ENCODE results near the gene CD244. TPM values are rescaled to one million over a fixed set of nuclear protein-coding genes. Genes with fewer than 3 reads are reported as not detected.
"Not testable (repeated sequence)": the region's sequence is repeated elsewhere in the genome, so short reads cannot be mapped to it uniquely, and the experiment has no call there.

The CD244 gene
- total RNA-seq, 2 donors from 2014 or later: 0.78 to 2.2 TPM

GRCh38 chr1:160905617-160905989 lies 42.9 kb upstream of the CD244 start:
- Histone ChIP-seq H3K4me3 (no peak overlapping the region), H3K27me3 (replicated peaks; ENCODE audit: insufficient read depth) (no peaks in the 10 kb centered on the region), H3K27ac (peak overlapping the region in 1 of 2 donors; percentile 73), H3K4me1 (ENCODE audit: control insufficient read depth in 1 of 2, low read depth in 2 of 2) (peaks cover 0 to 54% of the 10 kb centered on the region in 2 donors), H3K9me3 (no peaks in the 10 kb centered on the region), H3K36me3 (no peaks in the 10 kb centered on the region)
- DNase-seq (ENCODE audit: low spot score) (no peak), ATAC-seq (ENCODE audit: insufficient number of reproducible peaks, low FRiP score, low read depth) (no peak)
- no peak for TF ChIP-seq CTCF (IDR thresholded peaks at IDR 0.05)

GRCh38 chr1:160904783-160905616 lies 42.3 kb upstream of the CD244 start:
- no peaks in the 10 kb centered on the region for H3K9me3 ChIP-seq
- DNase-seq (ENCODE audit: low spot score) (no peak), ATAC-seq (ENCODE audit: insufficient number of reproducible peaks, low FRiP score, low read depth) (no peak)
- peak overlapping the region; percentile 3 to 73 for H3K27ac ChIP-seq
- H3K4me3 ChIP-seq: no peak overlapping the region
- H3K27me3 ChIP-seq (replicated peaks; ENCODE audit: insufficient read depth): no peaks in the 10 kb centered on the region
- H3K4me1 ChIP-seq (ENCODE audit: control insufficient read depth in 1 of 2, low read depth in 2 of 2): peaks cover 0 to 49% of the 10 kb centered on the region in 2 donors
- no peaks in the 10 kb centered on the region for H3K36me3 ChIP-seq
- no peak for TF ChIP-seq CTCF (IDR thresholded peaks at IDR 0.05)

GRCh38 chr1:160902251-160902650 lies 39.6 kb upstream of the CD244 start:
- not testable (repeated sequence) for H3K36me3 ChIP-seq; H3K9me3 ChIP-seq; ATAC-seq (ENCODE audit: insufficient number of reproducible peaks, low FRiP score, low read depth); H3K27me3 ChIP-seq (replicated peaks; ENCODE audit: insufficient read depth); H3K4me3 ChIP-seq; DNase-seq (ENCODE audit: low spot score); H3K27ac ChIP-seq
- H3K4me1 ChIP-seq (ENCODE audit: control insufficient read depth in 1 of 2, low read depth in 2 of 2): peaks cover 0 to 29% of the 10 kb centered on the region in 2 donors

- Histone ChIP-seq H3K36me3 (no peaks in the 10 kb centered on the region), H3K4me3 (no peak overlapping the region), H3K9me3 (no peaks in the 10 kb centered on the region), H3K27ac (no peak overlapping the region), H3K4me1 (ENCODE audit: control insufficient read depth in 1 of 2, low read depth in 2 of 2) (peaks cover 0 to 24% of the 10 kb centered on the region in 2 donors), H3K27me3 (replicated peaks; ENCODE audit: insufficient read depth) (no peaks in the 10 kb centered on the region)
- DNase-seq (ENCODE audit: low spot score) (no peak), ATAC-seq (ENCODE audit: insufficient number of reproducible peaks, low FRiP score, low read depth) (no peak)
- no peak for TF ChIP-seq CTCF (IDR thresholded peaks at IDR 0.05)
Measured at GRCh38 chr1:160901768-160902167, 39.1 kb upstream of the CD244 start.

GRCh38 chr1:160900683-160901082 lies 38.0 kb upstream of the CD244 start:
- not testable (repeated sequence) for ATAC-seq (ENCODE audit: insufficient number of reproducible peaks, low FRiP score, low read depth)
- H3K4me1 ChIP-seq (ENCODE audit: control insufficient read depth in 1 of 2, low read depth in 2 of 2): peaks cover 0 to 14% of the 10 kb centered on the region in 2 donors

GRCh38 chr1:160894368-160895135 lies 31.9 kb upstream of the CD244 start:
- H3K27ac ChIP-seq; H3K4me3 ChIP-seq; H3K27me3 ChIP-seq (replicated peaks; ENCODE audit: insufficient read depth); H3K4me1 ChIP-seq (ENCODE audit: control insufficient read depth in 1 of 2, low read depth in 2 of 2); DNase-seq (ENCODE audit: low spot score); ATAC-seq (ENCODE audit: insufficient number of reproducible peaks, low FRiP score, low read depth); H3K9me3 ChIP-seq; H3K36me3 ChIP-seq: not testable (repeated sequence)

More at GRCh38 chr1:160900683-160901082, 38.0 kb upstream of the CD244 start:
- not testable (repeated sequence) for H3K9me3 ChIP-seq; H3K4me3 ChIP-seq; DNase-seq (ENCODE audit: low spot score); H3K27ac ChIP-seq; H3K36me3 ChIP-seq; H3K27me3 ChIP-seq (replicated peaks; ENCODE audit: insufficient read depth)

Measured in thoracic aorta (tissue), 2 donors.